Peyer's patch (tissue), 4 donors: Measurements from ENCODE around the gene LRRK1. TPM values are rescaled to one million over a fixed set of nuclear protein-coding genes. Genes with fewer than 3 reads are reported as not detected.

Experiments
- DNase-seq, 3 donors: peaks; one replicate each; pipeline ENCODE4 v3.0.0-alpha.2; 2017 to 2019
- H3K27ac ChIP-seq, 4 donors: fragments of 200-600 bp; sonication (generic); one replicate each; pipeline ENCODE4 v1.5.1; 2016 to 2019
- H3K27me3 ChIP-seq, 2 donors: fragments of 200-600 bp; sonication (generic); one replicate each; pipeline ENCODE4 v1.5.1; 2019
- H3K36me3 ChIP-seq, 3 donors: fragments of 200-600 bp; sonication (generic); one replicate each; pipeline ENCODE4 v1.5.1; 2016 to 2019
- H3K4me1 ChIP-seq, 4 donors: fragments of 200-600 bp; sonication (generic); one replicate each; pipeline ENCODE4 v1.5.1; 2016 to 2019
- H3K4me3 ChIP-seq, 4 donors: fragments of 200-600 bp; sonication (generic); 1 replicate in 3 of 4; 2 replicates in 1 of 4; pipeline ENCODE4 v1.5.1; 2016 to 2019; ENCODE audit warnings: mild to moderate bottlenecking in 1 of 4
- H3K9me3 ChIP-seq, 4 donors: fragments of 200-600 bp; sonication (generic); one replicate each; pipeline ENCODE4 v1.5.1; 2016 to 2019; ENCODE audit warnings: mild to moderate bottlenecking in 1 of 4
- CTCF ChIP-seq, 6 experiments: fragments of 450-650 bp in 4 of 6; fragments of 200-600 bp in 2 of 6; sonication (generic) in 1 of 6; IDR thresholded peaks; one replicate each; pipeline ENCODE4 v1.5.1; 2017 to 2019; ENCODE audit warnings: antibody characterized with exemption in 6 of 6, mild to moderate bottlenecking in 3 of 6, moderate library complexity in 1 of 6
- POLR2A ChIP-seq, 2 donors: fragments of 450-650 bp; IDR thresholded peaks; one replicate each; pipeline ENCODE4 v1.5.1; 2017; ENCODE audit warnings: antibody characterized with exemption in 2 of 2, mild to moderate bottlenecking in 2 of 2, moderate library complexity in 2 of 2
- total RNA-seq, 4 donors: library from RNA; depleted of rRNA; stranded (reverse); fragments of >200 nt; gene quantifications; one replicate each; pipeline ENCODE4 v1.1.0, GENCODE V29; 2016

The LRRK1 gene
- total RNA-seq, 4 donors from 2014 or later: 49.2 to 66.0 (median 55.5) TPM

GRCh38 chr15:101003081-101003480, 83.9 kb downstream of the LRRK1 start:
- peaks cover 0 to 10% (median 0%) of the 10 kb centered on the region in 3 donors for H3K36me3 ChIP-seq
- peaks cover 0 to 12% (median 2%) of the 10 kb centered on the region in 4 donors for H3K4me1 ChIP-seq
- no peaks in the 10 kb centered on the region for H3K9me3 ChIP-seq
- DNase-seq: no peak
- H3K27me3 ChIP-seq: no peaks in the 10 kb centered on the region
- TF ChIP-seq POLR2A (IDR thresholded peaks at IDR 0.05) (no peak), CTCF (IDR thresholded peaks at IDR 0.05) (no peak)
- no peak overlapping the region for H3K27ac ChIP-seq
- H3K4me3 ChIP-seq: no peak overlapping the region

GRCh38 chr15:101003706-101004105, 84.5 kb downstream of the LRRK1 start:
- H3K27ac ChIP-seq: no peak overlapping the region
- TF ChIP-seq CTCF (IDR thresholded peaks at IDR 0.05): no peak
- TF ChIP-seq POLR2A (IDR thresholded peaks at IDR 0.05): no peak
- no peak for DNase-seq
- peaks cover 0 to 15% (median 4%) of the 10 kb centered on the region in 4 donors for H3K4me1 ChIP-seq
- H3K27me3 ChIP-seq: no peaks in the 10 kb centered on the region
- no peak overlapping the region for H3K4me3 ChIP-seq
- peaks cover 0 to 10% (median 0%) of the 10 kb centered on the region in 3 donors for H3K36me3 ChIP-seq
- no peaks in the 10 kb centered on the region for H3K9me3 ChIP-seq

GRCh38 chr15:101004500-101004899, 85.3 kb downstream of the LRRK1 start:
- no peaks in the 10 kb centered on the region for H3K9me3 ChIP-seq
- no peak for TF ChIP-seq POLR2A (IDR thresholded peaks at IDR 0.05)
- no peak for TF ChIP-seq CTCF (IDR thresholded peaks at IDR 0.05)
- H3K27ac ChIP-seq: no peak overlapping the region
- H3K4me3 ChIP-seq: no peak overlapping the region
- H3K36me3 ChIP-seq: peaks cover 0 to 14% (median 0%) of the 10 kb centered on the region in 3 donors
- peaks cover 0 to 17% (median 5%) of the 10 kb centered on the region in 4 donors for H3K4me1 ChIP-seq
- H3K27me3 ChIP-seq: no peaks in the 10 kb centered on the region
- no peak for DNase-seq

- H3K4me1 ChIP-seq: peaks cover 0 to 17% (median 5%) of the 10 kb centered on the region in 4 donors
- TF ChIP-seq POLR2A (IDR thresholded peaks at IDR 0.05) (no peak), CTCF (IDR thresholded peaks at IDR 0.05) (no peak)
- no peak overlapping the region for H3K4me3 ChIP-seq
- no peak overlapping the region for H3K27ac ChIP-seq
- DNase-seq: no peak
- no peaks in the 10 kb centered on the region for H3K27me3 ChIP-seq
- no peaks in the 10 kb centered on the region for H3K9me3 ChIP-seq
- peaks cover 0 to 13% (median 0%) of the 10 kb centered on the region in 3 donors for H3K36me3 ChIP-seq
Measured at GRCh38 chr15:101004986-101005747, 86.0 kb downstream of the LRRK1 start.

- H3K9me3 ChIP-seq: no peaks in the 10 kb centered on the region
- H3K27ac ChIP-seq: no peak overlapping the region
- DNase-seq: peak; percentile 73 to 91 (median 83)
- no peaks in the 10 kb centered on the region for H3K27me3 ChIP-seq
- peaks cover 0 to 17% (median 0%) of the 10 kb centered on the region in 3 donors for H3K36me3 ChIP-seq
- TF ChIP-seq POLR2A (IDR thresholded peaks at IDR 0.05) (peak in 1 of 2 donors; percentile 14), CTCF (IDR thresholded peaks at IDR 0.05) (peak; percentile 75 to 95 (median 92))
- H3K4me3 ChIP-seq: peak overlapping the region in 1 of 4 donors; percentile 10
- H3K4me1 ChIP-seq: peaks cover 0 to 17% (median 5%) of the 10 kb centered on the region in 4 donors
Measured at GRCh38 chr15:101006931-101007691, 88.0 kb downstream of the LRRK1 start.
